ENCODE data around the gene SYCE1.

DNA sequence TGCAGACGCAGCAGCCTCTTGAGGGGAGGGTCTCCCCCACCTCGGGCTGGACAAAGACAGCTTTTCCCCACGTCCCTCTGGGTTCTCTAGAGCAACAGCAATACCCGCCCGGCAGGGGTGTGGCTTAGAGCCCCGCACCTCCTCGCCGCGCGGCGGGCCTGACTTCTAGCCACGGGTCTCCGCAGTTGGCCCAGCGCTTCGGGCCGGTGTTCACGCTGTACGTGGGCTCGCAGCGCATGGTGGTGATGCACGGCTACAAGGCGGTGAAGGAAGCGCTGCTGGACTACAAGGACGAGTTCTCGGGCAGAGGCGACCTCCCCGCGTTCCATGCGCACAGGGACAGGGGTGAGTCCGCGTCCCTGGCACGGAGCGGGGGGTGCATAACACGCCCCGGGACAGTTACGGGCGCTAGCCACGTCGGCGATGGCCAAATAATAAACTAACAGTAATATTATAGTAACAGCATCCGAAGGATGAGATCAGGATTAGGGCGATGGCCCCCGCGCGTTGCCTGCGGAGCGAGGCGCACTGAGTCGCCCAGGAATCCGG is 37.0 kb downstream of the SYCE1 start:
- TF ChIP-seq CTCF (IDR thresholded peaks at IDR 0.05) (no peak), EZH2 (IDR thresholded peaks at IDR 0.05; ENCODE audit: borderline replicate concordance, insufficient read depth, low read depth, low read length, poor library complexity, severe bottlenecking) (no peak)

All from B cell (primary cell).